HG03354 (cell line): ENCODE results near the gene NAV2.

Experiments used
- ATAC-seq: cut with Tn5 transposase; IDR thresholded peaks from one replicate; pipeline ENCODE4 v1.9.1; 2021; ENCODE audit warnings: mild to moderate bottlenecking; ENCODE audit not compliant: unreplicated experiment, poor library complexity, severe bottlenecking

NAV2 gene

GRCh38 chr11:20053572-20053971 is 340.9 kb downstream of the NAV2 start:
- ATAC-seq = no peak

- ATAC-seq = no peak
These were observed 341.9 kb downstream of the NAV2 start for GRCh38 chr11:20054584-20054983.

- no peak for ATAC-seq
These were observed 342.7 kb downstream of the NAV2 start for GRCh38 chr11:20055312-20055711.

GRCh38 chr11:20056109-20056949 is 343.7 kb downstream of the NAV2 start:
- no peak for ATAC-seq

GRCh38 chr11:20056950-20057943 is 344.6 kb downstream of the NAV2 start:
- ATAC-seq = no peak

- ATAC-seq = no peak
These were observed 346.3 kb downstream of the NAV2 start for GRCh38 chr11:20058749-20059458.

GRCh38 chr11:20059587-20060021 is 347.0 kb downstream of the NAV2 start:
- no peak for ATAC-seq

GRCh38 chr11:20060181-20060580 is 347.5 kb downstream of the NAV2 start:
- no peak for ATAC-seq

GRCh38 chr11:20060647-20061205 is 348.1 kb downstream of the NAV2 start:
- no peak for ATAC-seq

- no peak for ATAC-seq
These were observed 349.1 kb downstream of the NAV2 start for GRCh38 chr11:20061776-20062175.

- no peak for ATAC-seq
These were observed 352.3 kb downstream of the NAV2 start for GRCh38 chr11:20064961-20065405.

- ATAC-seq = no peak
These were observed 352.8 kb downstream of the NAV2 start for GRCh38 chr11:20065406-20065805.

- ATAC-seq = no peak
These were observed 353.6 kb downstream of the NAV2 start for GRCh38 chr11:20066013-20066782.

- ATAC-seq = no peak
These were observed 354.1 kb downstream of the NAV2 start for GRCh38 chr11:20066783-20067156.

- no peak for ATAC-seq
These were observed 355.0 kb downstream of the NAV2 start for GRCh38 chr11:20067665-20068064.

GRCh38 chr11:20068691-20069090 is 356.1 kb downstream of the NAV2 start:
- no peak for ATAC-seq

GRCh38 chr11:20070459-20070858 is 357.8 kb downstream of the NAV2 start:
- ATAC-seq = no peak

GRCh38 chr11:20075627-20076026 is 363.0 kb downstream of the NAV2 start:
- ATAC-seq = no peak

- no peak for ATAC-seq
These were observed 366.2 kb downstream of the NAV2 start for GRCh38 chr11:20078846-20079245.
